Fibroblast of lung (primary cell): ENCODE data around the gene XRRA1.

Source experiments
- EZH2 ChIP-seq: IDR thresholded peaks from 2 replicates; pipeline ENCODE4 v1.5.1; 2012; ENCODE audit warnings: low read length, control low read depth, mild to moderate bottlenecking; ENCODE audit errors: missing control alignments
- TF ChIP-seq, protein P1 (sequence below), 2 donors: IDR thresholded peaks in 1 of 2; conservative IDR thresholded peaks in 1 of 2; 1 replicate in 1 of 2; 2 replicates in 1 of 2; pipeline ENCODE4 v1.5.1; 2011 to 2012; ENCODE audit warnings: low read length in 2 of 2, control low read depth in 1 of 2, inconsistent platforms in 1 of 2, low read depth in 1 of 2, mild to moderate bottlenecking in 1 of 2

DNA sequence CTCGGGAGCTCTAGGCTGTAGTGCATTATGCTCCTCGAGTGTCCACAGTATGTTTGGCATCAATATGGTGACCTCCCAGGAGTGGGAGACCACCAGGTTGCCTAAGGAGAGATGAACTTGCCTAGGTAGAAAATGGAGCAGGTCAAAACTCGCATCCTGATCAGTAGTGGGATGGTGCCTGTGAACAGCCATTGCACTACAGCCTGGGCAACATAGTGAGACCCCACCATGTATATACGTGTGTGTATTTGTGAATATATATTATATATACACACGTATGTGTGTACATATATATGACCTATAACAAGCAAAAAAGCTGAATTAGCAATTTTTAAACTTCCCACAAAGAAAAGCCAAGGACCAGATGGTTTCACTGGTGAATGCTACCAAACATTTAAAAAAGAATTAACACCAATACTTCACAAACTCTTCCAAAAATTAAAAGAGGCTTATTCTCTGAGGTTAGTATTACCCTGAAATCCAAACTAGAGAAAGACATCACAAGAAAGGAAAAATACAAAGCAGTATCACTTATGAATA, 102.8 kb downstream of the XRRA1 start:
- TF ChIP-seq, protein P1, sequence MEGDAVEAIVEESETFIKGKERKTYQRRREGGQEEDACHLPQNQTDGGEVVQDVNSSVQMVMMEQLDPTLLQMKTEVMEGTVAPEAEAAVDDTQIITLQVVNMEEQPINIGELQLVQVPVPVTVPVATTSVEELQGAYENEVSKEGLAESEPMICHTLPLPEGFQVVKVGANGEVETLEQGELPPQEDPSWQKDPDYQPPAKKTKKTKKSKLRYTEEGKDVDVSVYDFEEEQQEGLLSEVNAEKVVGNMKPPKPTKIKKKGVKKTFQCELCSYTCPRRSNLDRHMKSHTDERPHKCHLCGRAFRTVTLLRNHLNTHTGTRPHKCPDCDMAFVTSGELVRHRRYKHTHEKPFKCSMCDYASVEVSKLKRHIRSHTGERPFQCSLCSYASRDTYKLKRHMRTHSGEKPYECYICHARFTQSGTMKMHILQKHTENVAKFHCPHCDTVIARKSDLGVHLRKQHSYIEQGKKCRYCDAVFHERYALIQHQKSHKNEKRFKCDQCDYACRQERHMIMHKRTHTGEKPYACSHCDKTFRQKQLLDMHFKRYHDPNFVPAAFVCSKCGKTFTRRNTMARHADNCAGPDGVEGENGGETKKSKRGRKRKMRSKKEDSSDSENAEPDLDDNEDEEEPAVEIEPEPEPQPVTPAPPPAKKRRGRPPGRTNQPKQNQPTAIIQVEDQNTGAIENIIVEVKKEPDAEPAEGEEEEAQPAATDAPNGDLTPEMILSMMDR (conservative IDR thresholded peaks at IDR 0.05 in 1 of 2, IDR thresholded peaks at IDR 0.05 in 1 of 2; ENCODE audit: low read depth in 1 of 2, low read length in 2 of 2), result no peak
- TF ChIP-seq EZH2, result no peak
